SK-N-SH treated with all-trans-retinoic acid at 6 μM for 48 hours (cell line): ENCODE measurements around the gene FAM210A.

ENCODE experiments used
- ATAC-seq: fragments of 200-7000 bp; cut with Tn5 transposase; 3 replicates; pipeline ENCODE4 v1.9.1; 2020; ENCODE audit warnings: mild to moderate bottlenecking, moderate library complexity
- ARNTL ChIP-seq: fragments of 450-650 bp; formaldehyde crosslinking; IDR thresholded peaks from 2 replicates; pipeline ENCODE4 v1.5.0; 2020; ENCODE audit warnings: low read depth, mild to moderate bottlenecking, moderate library complexity, borderline replicate concordance
- BACH2 ChIP-seq: fragments of 250-450 bp; sonication (Bioruptor Pico); IDR thresholded peaks from 2 replicates; pipeline ENCODE4 v1.9.0; 2021; ENCODE audit warnings: mild to moderate bottlenecking, borderline replicate concordance
- CREB5 ChIP-seq: fragments of 250-450 bp; sonication (Bioruptor Pico); IDR thresholded peaks from 2 replicates; pipeline ENCODE4 v1.5.1; 2020; ENCODE audit warnings: low read depth, mild to moderate bottlenecking, moderate library complexity
- CSDC2 ChIP-seq: fragments of 250-450 bp; sonication (Bioruptor Pico); IDR thresholded peaks from 2 replicates; pipeline ENCODE4 v1.5.0; 2020; ENCODE audit warnings: mild to moderate bottlenecking, moderate library complexity
- CSRNP3 ChIP-seq: fragments of 250-450 bp; sonication (Bioruptor Pico); IDR thresholded peaks from 2 replicates; pipeline ENCODE4 v1.5.1; 2021; ENCODE audit warnings: mild to moderate bottlenecking, moderate library complexity
- ESRRG ChIP-seq: fragments of 250-450 bp; sonication (Bioruptor Pico); IDR thresholded peaks from 2 replicates; pipeline ENCODE4 v1.6.1; 2021; ENCODE audit warnings: mild to moderate bottlenecking
- GLIS3 ChIP-seq: fragments of 250-450 bp; sonication (Bioruptor Pico); IDR thresholded peaks from 2 replicates; pipeline ENCODE4 v1.5.0; 2020; ENCODE audit warnings: mild to moderate bottlenecking, moderate library complexity
- ISL1 ChIP-seq: fragments of 250-450 bp; sonication (Bioruptor Pico); IDR thresholded peaks from 2 replicates; pipeline ENCODE4 v2.1.2; 2022; ENCODE audit warnings: mild to moderate bottlenecking, moderate library complexity
- OSR1 ChIP-seq: fragments of 250-450 bp; sonication (Bioruptor Pico); IDR thresholded peaks from 2 replicates; pipeline ENCODE4 v1.8.0; 2022; ENCODE audit warnings: moderate library complexity, mild to moderate bottlenecking, inconsistent platforms
- PATZ1 ChIP-seq: fragments of 250-450 bp; sonication (Bioruptor Pico); IDR thresholded peaks from 2 replicates; pipeline ENCODE4 v1.8.0; 2020; ENCODE audit warnings: mild to moderate bottlenecking, moderate library complexity, borderline replicate concordance
- POU6F1 ChIP-seq: fragments of 250-450 bp; sonication (Bioruptor Pico); IDR thresholded peaks from 2 replicates; pipeline ENCODE4 v1.8.0; 2021; ENCODE audit warnings: low read depth, mild to moderate bottlenecking, moderate library complexity, borderline replicate concordance
- PPARA ChIP-seq: fragments of 250-450 bp; sonication (Bioruptor Pico); IDR thresholded peaks from 2 replicates; pipeline ENCODE4 v1.5.0; 2020; ENCODE audit warnings: mild to moderate bottlenecking, borderline replicate concordance
- RARB ChIP-seq: fragments of 250-450 bp; sonication (Bioruptor Pico); IDR thresholded peaks from 2 replicates; pipeline ENCODE4 v1.8.0; 2021; ENCODE audit warnings: mild to moderate bottlenecking, moderate library complexity
- TCF4 ChIP-seq: fragments of 250-450 bp; sonication (Bioruptor Pico); IDR thresholded peaks from 2 replicates; pipeline ENCODE4 v1.8.0; 2021; ENCODE audit warnings: mild to moderate bottlenecking, moderate library complexity, borderline replicate concordance
- TOX ChIP-seq: fragments of 250-450 bp; sonication (Bioruptor Pico); IDR thresholded peaks from 2 replicates; pipeline ENCODE4 v1.8.0; 2021; ENCODE audit warnings: mild to moderate bottlenecking, moderate library complexity, borderline replicate concordance
- ZC3H10 ChIP-seq: fragments of 250-450 bp; sonication (Bioruptor Pico); IDR thresholded peaks from 2 replicates; pipeline ENCODE4 v1.5.1; 2021; ENCODE audit warnings: mild to moderate bottlenecking, moderate library complexity
- ZFP3 ChIP-seq: fragments of 250-450 bp; sonication (Bioruptor Pico); IDR thresholded peaks from 2 replicates; pipeline ENCODE4 v1.5.0; 2020; ENCODE audit warnings: mild to moderate bottlenecking, moderate library complexity
- ZFP30 ChIP-seq: fragments of 450-650 bp; formaldehyde crosslinking; IDR thresholded peaks from 2 replicates; pipeline ENCODE4 v1.5.0; 2022; ENCODE audit warnings: mild to moderate bottlenecking, moderate library complexity
- ZNF565 ChIP-seq: fragments of 450-650 bp; formaldehyde crosslinking; conservative IDR thresholded peaks from 2 replicates; pipeline ENCODE4 v1.5.0; 2020; ENCODE audit warnings: low read depth, mild to moderate bottlenecking, moderate library complexity
- ZNF70 ChIP-seq: fragments of 450-650 bp; formaldehyde crosslinking; IDR thresholded peaks from 2 replicates; pipeline ENCODE4 v1.5.0; 2020; ENCODE audit warnings: mild to moderate bottlenecking, moderate library complexity
- ZNF8 ChIP-seq: fragments of 450-650 bp; formaldehyde crosslinking; IDR thresholded peaks from 2 replicates; pipeline ENCODE4 v1.5.0; 2020; ENCODE audit warnings: mild to moderate bottlenecking, moderate library complexity

Gene FAM210A

GRCh38 chr18:13618760-13619438 lies 107.5 kb downstream of the FAM210A start:
- ATAC-seq = no peak
- no peak for TF ChIP-seq TOX
- no peak for TF ChIP-seq CSDC2 (CRISPR knock-in tag)
- no peak for TF ChIP-seq ZC3H10 (CRISPR knock-in tag)
- TF ChIP-seq ZNF565 (CRISPR knock-in tag) = no peak
- no peak for TF ChIP-seq GLIS3 (CRISPR knock-in tag)
- no peak for TF ChIP-seq TCF4
- TF ChIP-seq PPARA (CRISPR knock-in tag) = no peak
- TF ChIP-seq BACH2 (CRISPR knock-in tag) = no peak
- no peak for TF ChIP-seq RARB (CRISPR knock-in tag)
- no peak for TF ChIP-seq ESRRG (CRISPR knock-in tag)
- no peak for TF ChIP-seq POU6F1 (CRISPR knock-in tag)
- no peak for TF ChIP-seq ISL1 (CRISPR knock-in tag)
- no peak for TF ChIP-seq ARNTL
- no peak for TF ChIP-seq ZNF70 (CRISPR knock-in tag)

GRCh38 chr18:13617826-13618515 lies 108.4 kb downstream of the FAM210A start:
- no peak for ATAC-seq
- TF ChIP-seq ISL1 (CRISPR knock-in tag) (no peak), BACH2 (CRISPR knock-in tag) (no peak), CSRNP3 (CRISPR knock-in tag) (no peak), ZNF565 (CRISPR knock-in tag) (no peak), ZNF70 (CRISPR knock-in tag) (no peak), ESRRG (CRISPR knock-in tag) (no peak), OSR1 (CRISPR knock-in tag) (no peak), POU6F1 (CRISPR knock-in tag) (no peak)

- TF ChIP-seq TCF4 = no peak
- no peak for TF ChIP-seq BACH2 (CRISPR knock-in tag)
- TF ChIP-seq POU6F1 (CRISPR knock-in tag) = no peak
- TF ChIP-seq ZNF8 (CRISPR knock-in tag) = no peak
- no peak for TF ChIP-seq CSDC2 (CRISPR knock-in tag)
- no peak for TF ChIP-seq ZFP30 (CRISPR knock-in tag)
- TF ChIP-seq ZC3H10 (CRISPR knock-in tag) = no peak
- no peak for TF ChIP-seq TOX
- no peak for TF ChIP-seq ZNF565 (CRISPR knock-in tag)
- TF ChIP-seq PATZ1 (CRISPR knock-in tag) = no peak
- TF ChIP-seq CSRNP3 (CRISPR knock-in tag) = no peak
- no peak for TF ChIP-seq OSR1 (CRISPR knock-in tag)
- no peak for TF ChIP-seq ZNF70 (CRISPR knock-in tag)
- no peak for TF ChIP-seq CREB5 (CRISPR knock-in tag)
- no peak for TF ChIP-seq ZFP3 (CRISPR knock-in tag)
- no peak for TF ChIP-seq ESRRG (CRISPR knock-in tag)
- TF ChIP-seq RARB (CRISPR knock-in tag) = no peak
- TF ChIP-seq, all 23 proteins: peak for 0
- no peak for ATAC-seq
Observed at GRCh38 chr18:13616525-13617035, 109.8 kb downstream of the FAM210A start.
